GM12892 (cell line): ENCODE measurements around the gene C11orf16.

Experiments
- POLR2A ChIP-seq: IDR thresholded peaks from 2 replicates; pipeline ENCODE4 v1.6.1; 2011; ENCODE audit warnings: low read depth, low read length, control low read depth
- POLR2AphosphoS5 ChIP-seq: IDR thresholded peaks from 2 replicates; pipeline ENCODE4 v1.6.1; 2011; ENCODE audit warnings: low read depth, low read length, control low read depth
- TAF1 ChIP-seq: IDR thresholded peaks from 2 replicates; pipeline ENCODE4 v1.6.1; 2011; ENCODE audit warnings: low read depth, mild to moderate bottlenecking, control low read depth, low read length, borderline replicate concordance

GRCh38 chr11:8941341-8942103 is 8.8 kb upstream of the C11orf16 start:
- TF ChIP-seq POLR2A (no peak), POLR2AphosphoS5 (no peak), TAF1 (no peak)
